HEK293T (cell line): ENCODE data around the gene HNRNPLL.

Source experiments
- ARNT ChIP-seq: fragments of 450-650 bp; IDR thresholded peaks from 2 replicates; pipeline ENCODE4 v1.6.1; 2017; ENCODE audit warnings: mild to moderate bottlenecking
- BHLHE40 ChIP-seq: fragments of 450-650 bp; IDR thresholded peaks from 2 replicates; pipeline ENCODE4 v1.6.1; 2016; ENCODE audit warnings: mild to moderate bottlenecking, moderate library complexity, borderline replicate concordance
- ELF4 ChIP-seq: fragments of 450-650 bp; IDR thresholded peaks from 2 replicates; pipeline ENCODE4 v1.6.1; 2017; ENCODE audit warnings: antibody characterized with exemption
- FOXA1 ChIP-seq: fragments of 450-650 bp; IDR thresholded peaks from 2 replicates; pipeline ENCODE4 v1.6.1; 2016; ENCODE audit warnings: mild to moderate bottlenecking
- FOXM1 ChIP-seq: fragments of 450-650 bp; IDR thresholded peaks from 2 replicates; pipeline ENCODE4 v1.6.1; 2017; ENCODE audit warnings: mild to moderate bottlenecking, borderline replicate concordance
- LEF1 ChIP-seq: fragments of 450-650 bp; IDR thresholded peaks from 2 replicates; pipeline ENCODE4 v1.6.1; 2017; ENCODE audit warnings: mild to moderate bottlenecking, borderline replicate concordance
- NFRKB ChIP-seq: fragments of 450-650 bp; IDR thresholded peaks from 2 replicates; pipeline ENCODE4 v1.6.1; 2016; ENCODE audit warnings: mild to moderate bottlenecking, moderate library complexity
- SP1 ChIP-seq: fragments of 450-650 bp; IDR thresholded peaks from 2 replicates; pipeline ENCODE4 v1.6.1; 2017
- SUZ12 ChIP-seq: fragments of 450-650 bp; IDR thresholded peaks from 2 replicates; pipeline ENCODE4 v1.6.1; 2016; ENCODE audit warnings: mild to moderate bottlenecking
- TARDBP ChIP-seq: fragments of 450-650 bp; IDR thresholded peaks from 2 replicates; pipeline ENCODE4 v1.6.1; 2016
- ZNF384 ChIP-seq: fragments of 450-650 bp; IDR thresholded peaks from 2 replicates; pipeline ENCODE4 v1.6.1; 2016
- TF ChIP-seq, protein P1 (sequence below): fragments of 450-650 bp; IDR thresholded peaks from 2 replicates; pipeline ENCODE4 v1.6.1; 2016

- TF ChIP-seq BHLHE40: no peak
- no peak for TF ChIP-seq ARNT
- TF ChIP-seq NFRKB: no peak
- no peak for TF ChIP-seq FOXM1
- TF ChIP-seq, protein P1, sequence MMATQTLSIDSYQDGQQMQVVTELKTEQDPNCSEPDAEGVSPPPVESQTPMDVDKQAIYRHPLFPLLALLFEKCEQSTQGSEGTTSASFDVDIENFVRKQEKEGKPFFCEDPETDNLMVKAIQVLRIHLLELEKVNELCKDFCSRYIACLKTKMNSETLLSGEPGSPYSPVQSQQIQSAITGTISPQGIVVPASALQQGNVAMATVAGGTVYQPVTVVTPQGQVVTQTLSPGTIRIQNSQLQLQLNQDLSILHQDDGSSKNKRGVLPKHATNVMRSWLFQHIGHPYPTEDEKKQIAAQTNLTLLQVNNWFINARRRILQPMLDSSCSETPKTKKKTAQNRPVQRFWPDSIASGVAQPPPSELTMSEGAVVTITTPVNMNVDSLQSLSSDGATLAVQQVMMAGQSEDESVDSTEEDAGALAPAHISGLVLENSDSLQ: no peak
- no peak for TF ChIP-seq SUZ12
- no peak for TF ChIP-seq SP1
- no peak for TF ChIP-seq ELF4
- no peak for TF ChIP-seq ZNF384
- TF ChIP-seq FOXA1: no peak
- no peak for TF ChIP-seq LEF1
- no peak for TF ChIP-seq TARDBP
Measured at GRCh38 chr2:38627391-38627790, 24.7 kb upstream of the HNRNPLL start.
